HG02763 (cell line): ENCODE results near the gene MACROD2.

ENCODE experiments used
- ATAC-seq: cut with Tn5 transposase; IDR thresholded peaks from one replicate; pipeline ENCODE4 v1.9.1; 2021; ENCODE audit warnings: mild to moderate bottlenecking, moderate library complexity; ENCODE audit not compliant: unreplicated experiment

Gene MACROD2

GRCh38 chr20:15224199-15224598 lies 1228.9 kb downstream of the MACROD2 start:
- ATAC-seq, result no peak

GRCh38 chr20:15227102-15227501 lies 1231.8 kb downstream of the MACROD2 start:
- ATAC-seq, result no peak

- ATAC-seq, result no peak
These were observed 1236.9 kb downstream of the MACROD2 start for GRCh38 chr20:15232243-15232642.

GRCh38 chr20:15235471-15236198 lies 1240.3 kb downstream of the MACROD2 start:
- no peak for ATAC-seq

GRCh38 chr20:15236812-15237211 lies 1241.5 kb downstream of the MACROD2 start:
- ATAC-seq, result peak; percentile 70

- ATAC-seq, result no peak
These were observed 1244.4 kb downstream of the MACROD2 start for GRCh38 chr20:15239542-15240206.

- ATAC-seq, result no peak
These were observed 1245.5 kb downstream of the MACROD2 start for GRCh38 chr20:15240801-15241200.

- no peak for ATAC-seq
These were observed 1246.4 kb downstream of the MACROD2 start for GRCh38 chr20:15241681-15242080.

- no peak for ATAC-seq
These were observed 1247.5 kb downstream of the MACROD2 start for GRCh38 chr20:15242773-15243172.

- ATAC-seq, result no peak
These were observed 1250.6 kb downstream of the MACROD2 start for GRCh38 chr20:15245896-15246295.

GRCh38 chr20:15248618-15249395 lies 1253.5 kb downstream of the MACROD2 start:
- no peak for ATAC-seq

GRCh38 chr20:15251171-15251570 lies 1255.9 kb downstream of the MACROD2 start:
- no peak for ATAC-seq

GRCh38 chr20:15252304-15252703 lies 1257.0 kb downstream of the MACROD2 start:
- no peak for ATAC-seq

- ATAC-seq, result no peak
These were observed 1258.1 kb downstream of the MACROD2 start for GRCh38 chr20:15253431-15253830.

GRCh38 chr20:15256676-15257568 lies 1261.6 kb downstream of the MACROD2 start:
- ATAC-seq, result no peak

GRCh38 chr20:15257569-15257870 lies 1262.2 kb downstream of the MACROD2 start:
- no peak for ATAC-seq

- ATAC-seq, result no peak
These were observed 1270.4 kb downstream of the MACROD2 start for GRCh38 chr20:15265581-15266309.

GRCh38 chr20:15267935-15268334 lies 1272.6 kb downstream of the MACROD2 start:
- ATAC-seq, result no peak

GRCh38 chr20:15278041-15278440 lies 1282.7 kb downstream of the MACROD2 start:
- ATAC-seq, result no peak

- no peak for ATAC-seq
These were observed 1292.0 kb downstream of the MACROD2 start for GRCh38 chr20:15287329-15287728.
